ENCODE measurements around the gene SPON1. TPM values are rescaled to one million over a fixed set of nuclear protein-coding genes. Genes with fewer than 3 reads are reported as not detected.

SPON1 gene
- total and polyA plus RNA-seq, 2 experiments from 2014 or later: 2.9 to 6.4 TPM

DNA sequence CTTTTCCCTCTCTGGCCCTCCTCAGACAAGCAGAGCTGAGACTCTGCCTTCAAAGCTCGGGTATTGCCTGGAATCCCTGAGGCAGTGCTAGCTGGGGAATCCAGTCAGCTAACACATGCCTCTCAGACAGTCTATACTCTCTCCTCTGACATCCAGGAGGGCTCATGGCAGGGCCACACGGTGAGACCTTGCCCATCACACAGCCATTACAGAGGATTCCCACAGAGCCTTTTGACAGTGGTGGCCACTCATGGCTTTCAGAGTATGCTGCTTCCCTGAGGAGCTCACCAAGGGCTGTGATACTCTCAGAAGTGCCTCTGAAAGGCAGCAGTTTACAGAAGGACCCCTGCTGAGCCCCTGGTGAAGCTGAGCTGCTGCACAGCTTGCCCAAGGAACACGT is 231.1 kb downstream of the SPON1 start:
- peaks cover 3% of the 10 kb centered on the region for H3K27me3 Mint-ChIP-seq (ENCODE audit: insufficient read depth, low read depth, poor library complexity)
- peaks cover 18% of the 10 kb centered on the region for H3K4me1 Mint-ChIP-seq
- ATAC-seq: peak; percentile 88
- H3K9me2 ChIP-seq (ENCODE audit: insufficient read depth): no peaks in the 10 kb centered on the region
- no peaks in the 10 kb centered on the region for H3K36me3 ChIP-seq (ENCODE audit: insufficient read depth)
- peak; percentile 38 for DNase-seq (ENCODE audit: low spot score)
- H4K20me1 ChIP-seq (replicated peaks; ENCODE audit: insufficient read depth): no peaks in the 10 kb centered on the region
- no peak overlapping the region for H3K4me2 ChIP-seq
- H3K27ac ChIP-seq (ENCODE audit: low read depth): no peak overlapping the region
- H3K9me3 Mint-ChIP-seq: no peaks in the 10 kb centered on the region
- H3K4me1 ChIP-seq (ENCODE audit: insufficient read depth): no peaks in the 10 kb centered on the region
- H3K27ac Mint-ChIP-seq: no peak overlapping the region
- no peak overlapping the region for H2AFZ ChIP-seq
- no peaks in the 10 kb centered on the region for H3F3A ChIP-seq (replicated peaks; ENCODE audit: low read depth)
- no peaks in the 10 kb centered on the region for H3K79me2 ChIP-seq (replicated peaks; ENCODE audit: insufficient read depth)
- no peak overlapping the region for H3K4me3 ChIP-seq
- H3K4me3 Mint-ChIP-seq: no peak overlapping the region
- no peak for TF ChIP-seq POLR2AphosphoS5 (IDR thresholded peaks at IDR 0.05; ENCODE audit: low read depth)
- H3K36me3 Mint-ChIP-seq (ENCODE audit: low read depth): no peaks in the 10 kb centered on the region
- no peaks in the 10 kb centered on the region for H3K27me3 ChIP-seq (ENCODE audit: insufficient read depth)

DNA sequence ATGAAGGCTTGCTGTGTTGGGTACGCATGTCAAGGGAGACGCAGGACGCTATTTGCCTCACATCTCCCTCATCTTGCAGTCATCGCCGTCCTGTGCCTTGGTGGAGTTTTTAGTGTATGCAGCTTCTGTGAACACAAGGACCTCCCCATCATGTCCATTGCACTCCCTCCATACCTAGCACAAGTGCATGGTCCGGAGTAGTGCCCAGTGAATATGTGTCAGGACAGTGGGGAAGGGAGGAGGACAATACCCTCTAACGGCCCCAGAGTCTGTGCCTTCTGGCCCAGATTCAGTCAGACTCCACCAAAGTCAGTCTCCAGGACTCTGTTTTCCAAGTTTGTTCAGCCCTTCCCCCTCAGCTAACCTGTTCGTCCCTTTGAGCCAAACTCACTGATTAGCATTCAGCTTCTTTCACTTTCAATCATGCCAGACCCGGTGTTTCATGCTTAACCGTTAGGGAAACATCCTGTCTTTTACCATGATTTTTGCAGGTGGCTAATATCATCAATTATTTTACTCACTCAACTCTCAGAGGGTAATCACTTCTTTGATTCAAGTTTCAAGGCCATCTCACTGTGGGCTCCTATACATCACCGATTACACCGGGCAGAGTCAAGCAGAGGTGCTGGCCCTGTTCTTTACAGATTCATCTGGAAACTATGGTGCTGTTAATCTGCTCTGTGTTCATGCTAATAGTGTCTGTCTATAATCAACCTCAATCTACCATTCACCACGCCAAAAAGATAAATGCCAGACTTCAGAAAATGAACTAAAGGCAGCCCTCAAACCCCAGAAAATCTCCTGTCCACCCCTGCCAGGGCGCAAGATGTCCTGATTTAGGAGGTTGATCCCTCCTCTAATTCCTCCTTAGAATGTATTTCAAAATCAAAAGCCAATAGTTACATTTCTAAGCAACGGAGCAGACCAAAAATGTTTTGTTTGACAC is 240.0 kb downstream of the SPON1 start:
- no peak for DNase-seq (ENCODE audit: low spot score)
- no peaks in the 10 kb centered on the region for H4K20me1 ChIP-seq (replicated peaks; ENCODE audit: insufficient read depth)
- no peak overlapping the region; the same call in 1 of the 2 replicates for H2AFZ ChIP-seq
- peak; percentile 37; the same call in 2 of the 3 replicates for ATAC-seq
- no peaks in the 10 kb centered on the region for H3K36me3 ChIP-seq (ENCODE audit: insufficient read depth)
- TF ChIP-seq STAT1 (IDR thresholded peaks at IDR 0.05; ENCODE audit: unreplicated experiment): no peak
- TF ChIP-seq, protein P1, sequence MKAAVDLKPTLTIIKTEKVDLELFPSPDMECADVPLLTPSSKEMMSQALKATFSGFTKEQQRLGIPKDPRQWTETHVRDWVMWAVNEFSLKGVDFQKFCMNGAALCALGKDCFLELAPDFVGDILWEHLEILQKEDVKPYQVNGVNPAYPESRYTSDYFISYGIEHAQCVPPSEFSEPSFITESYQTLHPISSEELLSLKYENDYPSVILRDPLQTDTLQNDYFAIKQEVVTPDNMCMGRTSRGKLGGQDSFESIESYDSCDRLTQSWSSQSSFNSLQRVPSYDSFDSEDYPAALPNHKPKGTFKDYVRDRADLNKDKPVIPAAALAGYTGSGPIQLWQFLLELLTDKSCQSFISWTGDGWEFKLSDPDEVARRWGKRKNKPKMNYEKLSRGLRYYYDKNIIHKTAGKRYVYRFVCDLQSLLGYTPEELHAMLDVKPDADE (IDR thresholded peaks at IDR 0.05): no peak
- Mint-ChIP-seq H3K4me1 (peaks cover 20% of the 10 kb centered on the region; the same call in 2 of the 3 replicates), H3K27me3 (ENCODE audit: insufficient read depth, low read depth, poor library complexity) (no peaks in the 10 kb centered on the region), H3K9me3 (no peaks in the 10 kb centered on the region), H3K36me3 (ENCODE audit: low read depth) (no peaks in the 10 kb centered on the region), H3K4me3 (no peak overlapping the region), H3K27ac (no peak overlapping the region)
- H3K79me2 ChIP-seq (replicated peaks; ENCODE audit: insufficient read depth): no peaks in the 10 kb centered on the region
- no peaks in the 10 kb centered on the region for H3F3A ChIP-seq (replicated peaks; ENCODE audit: low read depth)
- H3K9me2 ChIP-seq (ENCODE audit: insufficient read depth): no peaks in the 10 kb centered on the region
- no peak overlapping the region for H3K4me3 ChIP-seq
- H3K4me2 ChIP-seq: no peak overlapping the region
- 0 out of 2 replicates have a peak, but pooled peaks cover 8% of the 10 kb centered on the region for H3K4me1 ChIP-seq (ENCODE audit: insufficient read depth)
- H3K27me3 ChIP-seq (ENCODE audit: insufficient read depth): no peaks in the 10 kb centered on the region
- no peak overlapping the region for H3K27ac ChIP-seq (ENCODE audit: low read depth)

DNA sequence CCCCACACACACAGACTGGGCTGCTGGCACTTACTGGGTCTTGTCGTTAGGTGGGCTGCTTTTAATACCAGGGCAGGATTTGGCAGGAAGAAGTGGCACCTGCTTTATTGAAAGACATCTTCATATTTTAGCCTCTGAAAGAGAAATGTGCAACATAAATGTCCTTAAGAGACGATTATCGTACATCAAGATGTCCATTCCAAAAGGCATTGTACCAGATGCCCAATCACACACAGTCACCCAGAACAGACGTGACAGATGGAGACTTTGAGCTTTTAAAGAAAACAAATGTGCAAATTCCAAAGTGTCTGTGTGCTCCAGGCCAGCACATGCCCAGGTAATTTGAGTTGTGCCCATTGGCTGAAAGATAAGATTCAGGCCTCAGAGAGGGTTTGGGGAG is 240.8 kb downstream of the SPON1 start:
- no peak for DNase-seq (ENCODE audit: low spot score)
- H3K27me3 ChIP-seq (ENCODE audit: insufficient read depth): no peaks in the 10 kb centered on the region
- ATAC-seq: no peak
- H3K4me3 ChIP-seq: no peak overlapping the region
- H3K36me3 Mint-ChIP-seq (ENCODE audit: low read depth): no peaks in the 10 kb centered on the region
- peaks cover 20% of the 10 kb centered on the region; the same call in 2 of the 3 replicates for H3K4me1 Mint-ChIP-seq
- H3K79me2 ChIP-seq (replicated peaks; ENCODE audit: insufficient read depth): no peaks in the 10 kb centered on the region
- no peak overlapping the region for H3K4me3 Mint-ChIP-seq
- no peak overlapping the region for H3K27ac ChIP-seq (ENCODE audit: low read depth)
- no peaks in the 10 kb centered on the region for H4K20me1 ChIP-seq (replicated peaks; ENCODE audit: insufficient read depth)
- H3K4me2 ChIP-seq: no peak overlapping the region
- H3K9me3 Mint-ChIP-seq: no peaks in the 10 kb centered on the region
- no peaks in the 10 kb centered on the region for H3K36me3 ChIP-seq (ENCODE audit: insufficient read depth)
- H3K9me2 ChIP-seq (ENCODE audit: insufficient read depth): no peaks in the 10 kb centered on the region
- H3K27ac Mint-ChIP-seq: no peak overlapping the region
- 0 out of 2 replicates have a peak, but pooled peaks cover 8% of the 10 kb centered on the region for H3K4me1 ChIP-seq (ENCODE audit: insufficient read depth)
- H3F3A ChIP-seq (replicated peaks; ENCODE audit: low read depth): no peaks in the 10 kb centered on the region
- H3K27me3 Mint-ChIP-seq (ENCODE audit: insufficient read depth, low read depth, poor library complexity): no peaks in the 10 kb centered on the region
- H2AFZ ChIP-seq: no peak overlapping the region
- TF ChIP-seq EZH2phosphoT487 (IDR thresholded peaks at IDR 0.05; ENCODE audit: unreplicated experiment) (no peak), POLR2AphosphoS5 (IDR thresholded peaks at IDR 0.05; ENCODE audit: low read depth) (no peak), EZH2 (IDR thresholded peaks at IDR 0.05; ENCODE audit: low read depth, unreplicated experiment) (no peak), ZNF114 (CRISPR knock-in tag; IDR thresholded peaks at IDR 0.05) (no peak), STAT1 (IDR thresholded peaks at IDR 0.05; ENCODE audit: unreplicated experiment) (no peak), NANOG (IDR thresholded peaks at IDR 0.05; ENCODE audit: borderline replicate concordance) (no peak), JUNB (IDR thresholded peaks at IDR 0.05; ENCODE audit: unreplicated experiment) (no peak)
- TF ChIP-seq, protein P2, sequence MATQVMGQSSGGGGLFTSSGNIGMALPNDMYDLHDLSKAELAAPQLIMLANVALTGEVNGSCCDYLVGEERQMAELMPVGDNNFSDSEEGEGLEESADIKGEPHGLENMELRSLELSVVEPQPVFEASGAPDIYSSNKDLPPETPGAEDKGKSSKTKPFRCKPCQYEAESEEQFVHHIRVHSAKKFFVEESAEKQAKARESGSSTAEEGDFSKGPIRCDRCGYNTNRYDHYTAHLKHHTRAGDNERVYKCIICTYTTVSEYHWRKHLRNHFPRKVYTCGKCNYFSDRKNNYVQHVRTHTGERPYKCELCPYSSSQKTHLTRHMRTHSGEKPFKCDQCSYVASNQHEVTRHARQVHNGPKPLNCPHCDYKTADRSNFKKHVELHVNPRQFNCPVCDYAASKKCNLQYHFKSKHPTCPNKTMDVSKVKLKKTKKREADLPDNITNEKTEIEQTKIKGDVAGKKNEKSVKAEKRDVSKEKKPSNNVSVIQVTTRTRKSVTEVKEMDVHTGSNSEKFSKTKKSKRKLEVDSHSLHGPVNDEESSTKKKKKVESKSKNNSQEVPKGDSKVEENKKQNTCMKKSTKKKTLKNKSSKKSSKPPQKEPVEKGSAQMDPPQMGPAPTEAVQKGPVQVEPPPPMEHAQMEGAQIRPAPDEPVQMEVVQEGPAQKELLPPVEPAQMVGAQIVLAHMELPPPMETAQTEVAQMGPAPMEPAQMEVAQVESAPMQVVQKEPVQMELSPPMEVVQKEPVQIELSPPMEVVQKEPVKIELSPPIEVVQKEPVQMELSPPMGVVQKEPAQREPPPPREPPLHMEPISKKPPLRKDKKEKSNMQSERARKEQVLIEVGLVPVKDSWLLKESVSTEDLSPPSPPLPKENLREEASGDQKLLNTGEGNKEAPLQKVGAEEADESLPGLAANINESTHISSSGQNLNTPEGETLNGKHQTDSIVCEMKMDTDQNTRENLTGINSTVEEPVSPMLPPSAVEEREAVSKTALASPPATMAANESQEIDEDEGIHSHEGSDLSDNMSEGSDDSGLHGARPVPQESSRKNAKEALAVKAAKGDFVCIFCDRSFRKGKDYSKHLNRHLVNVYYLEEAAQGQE (IDR thresholded peaks at IDR 0.05; ENCODE audit: unreplicated experiment): no peak
